ENCODE measurements around the gene CYB561D1. TPM values are rescaled to one million over a fixed set of nuclear protein-coding genes. Genes with fewer than 3 reads are reported as not detected.

Gene CYB561D1
- polyA plus RNA-seq, 1 donor (not counting 4 experiments of a cell fraction or from before 2014, with no cell fraction given): 4.9 TPM

DNA sequence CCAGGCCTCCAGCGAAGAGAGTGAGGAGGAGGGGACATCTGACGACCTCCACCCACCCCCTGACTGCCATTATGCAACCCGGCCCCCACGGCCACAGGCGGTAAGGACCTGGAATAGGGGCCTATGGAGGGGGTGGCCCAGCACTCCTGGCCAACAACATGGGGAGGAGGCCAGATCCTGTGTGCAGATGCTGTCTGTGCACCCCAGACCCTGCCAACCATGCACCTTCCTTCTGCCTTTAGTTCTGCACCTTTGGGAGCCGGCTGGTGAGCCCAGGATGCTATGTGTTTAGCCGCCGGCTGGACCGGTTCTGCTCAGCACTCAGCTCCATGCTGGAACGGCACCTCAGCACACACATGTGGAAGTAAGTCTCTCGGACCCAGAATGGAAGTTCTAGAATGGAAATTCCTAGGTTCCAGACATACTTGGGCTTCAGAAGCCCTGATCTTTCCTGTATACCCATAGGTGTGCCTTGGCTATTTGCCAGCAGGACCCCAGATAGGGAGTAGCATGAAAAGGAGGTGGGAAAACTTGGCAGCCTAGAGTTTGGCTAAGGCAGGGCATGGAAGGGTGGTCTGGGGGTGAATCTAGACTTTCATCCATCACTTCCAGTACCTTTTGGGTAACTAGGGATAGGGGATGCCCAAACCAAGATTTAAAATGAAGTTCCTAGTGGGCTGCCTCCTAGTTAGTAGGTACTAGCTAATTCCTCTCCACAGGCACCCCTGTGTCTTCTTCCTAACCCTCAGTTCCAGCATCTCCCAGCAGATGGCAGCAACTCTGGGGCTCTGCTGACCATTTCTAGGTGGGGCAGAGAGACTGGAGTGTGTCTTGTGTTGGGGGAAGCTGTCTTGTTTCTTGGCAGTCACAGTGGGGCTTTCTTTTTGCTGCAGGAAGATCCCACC lies 3.6 kb upstream of the CYB561D1 start:
- Histone ChIP-seq H3K9ac (ENCODE audit: control insufficient read depth, extremely low read depth, insufficient read depth, low read length) (no peak overlapping the region), H3K4me3 (ENCODE audit: control insufficient read depth in 2 of 3, extremely low read depth in 1 of 3, insufficient read depth in 2 of 3, low read depth in 1 of 3, low read length in 3 of 3) (no peak overlapping the region), H3K27me3 (ENCODE audit: control insufficient read depth, extremely low read depth, insufficient read depth, low read length) (no peaks in the 10 kb centered on the region), H3K4me1 (ENCODE audit: control insufficient read depth, extremely low read depth, insufficient read depth, low read length) (peaks cover 7% of the 10 kb centered on the region), H3K36me3 (ENCODE audit: control insufficient read depth in 2 of 2, extremely low read depth in 1 of 2, insufficient read depth in 2 of 2, low read length in 2 of 2) (peaks cover 8 to 13% of the 10 kb centered on the region in 2 experiments), H3K79me2 (ENCODE audit: control insufficient read depth, insufficient read depth, low read length) (peaks cover under 1% of the 10 kb centered on the region), H3K4me2 (ENCODE audit: control insufficient read depth, extremely low read depth, insufficient read depth, low read depth, low read length) (no peak overlapping the region), H4K20me1 (ENCODE audit: control insufficient read depth, extremely low read depth, insufficient read depth, low read length) (no peaks in the 10 kb centered on the region), H2AFZ (ENCODE audit: control insufficient read depth, low read length) (no peak overlapping the region), H3K27ac (ENCODE audit: control insufficient read depth, insufficient read depth, low read length) (no peak overlapping the region), H3K9me3 (ENCODE audit: control insufficient read depth, low read depth, low read length) (no peaks in the 10 kb centered on the region), H3K9me1 (ENCODE audit: control insufficient read depth, extremely low read depth, insufficient read depth, low read length) (no peaks in the 10 kb centered on the region)
- dilution Hi-C loops (cut with MboI; ENCODE audit: extremely low pct_ligation_motif_present, low sequenced_read_pairs): no loop called here
- no peak for TF ChIP-seq EZH2 (IDR thresholded peaks at IDR 0.05; ENCODE audit: low read length)
- TF ChIP-seq, protein P1, sequence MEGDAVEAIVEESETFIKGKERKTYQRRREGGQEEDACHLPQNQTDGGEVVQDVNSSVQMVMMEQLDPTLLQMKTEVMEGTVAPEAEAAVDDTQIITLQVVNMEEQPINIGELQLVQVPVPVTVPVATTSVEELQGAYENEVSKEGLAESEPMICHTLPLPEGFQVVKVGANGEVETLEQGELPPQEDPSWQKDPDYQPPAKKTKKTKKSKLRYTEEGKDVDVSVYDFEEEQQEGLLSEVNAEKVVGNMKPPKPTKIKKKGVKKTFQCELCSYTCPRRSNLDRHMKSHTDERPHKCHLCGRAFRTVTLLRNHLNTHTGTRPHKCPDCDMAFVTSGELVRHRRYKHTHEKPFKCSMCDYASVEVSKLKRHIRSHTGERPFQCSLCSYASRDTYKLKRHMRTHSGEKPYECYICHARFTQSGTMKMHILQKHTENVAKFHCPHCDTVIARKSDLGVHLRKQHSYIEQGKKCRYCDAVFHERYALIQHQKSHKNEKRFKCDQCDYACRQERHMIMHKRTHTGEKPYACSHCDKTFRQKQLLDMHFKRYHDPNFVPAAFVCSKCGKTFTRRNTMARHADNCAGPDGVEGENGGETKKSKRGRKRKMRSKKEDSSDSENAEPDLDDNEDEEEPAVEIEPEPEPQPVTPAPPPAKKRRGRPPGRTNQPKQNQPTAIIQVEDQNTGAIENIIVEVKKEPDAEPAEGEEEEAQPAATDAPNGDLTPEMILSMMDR (optimal IDR thresholded peaks at IDR 0.05 in 1 of 3, IDR thresholded peaks at IDR 0.05 in 1 of 3, conservative IDR thresholded peaks at IDR 0.05 in 1 of 3; ENCODE audit: extremely low read depth in 1 of 3, insufficient read depth in 2 of 3, low read length in 3 of 3): peak; percentile 81 to 90 (median 85)
- DNase-seq (ENCODE audit: low read depth, low spot score) (no peak), FAIRE-seq (peak; percentile 43)

DNA sequence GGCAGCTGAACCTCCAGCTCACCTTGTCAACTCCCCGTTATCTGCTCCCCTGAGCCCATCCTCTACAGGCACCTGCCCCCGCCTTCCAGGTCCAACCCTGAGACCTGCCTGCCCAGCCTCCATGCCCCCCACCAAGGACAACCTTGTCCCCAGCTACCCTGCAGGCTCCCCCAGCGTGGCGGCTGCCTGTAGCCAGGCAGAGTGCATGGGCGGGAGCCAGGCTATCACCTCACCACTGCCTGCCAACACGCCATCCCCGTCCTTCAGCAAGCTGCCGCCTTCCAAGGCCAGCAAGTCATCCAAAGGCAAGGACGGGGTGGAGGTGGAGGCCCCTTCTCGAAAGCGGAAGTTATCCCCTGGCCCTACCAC lies 3.0 kb upstream of the CYB561D1 start:
- H4K20me1 ChIP-seq (ENCODE audit: control insufficient read depth, extremely low read depth, insufficient read depth, low read length): no peaks in the 10 kb centered on the region
- no peak for FAIRE-seq
- no peak overlapping the region for H2AFZ ChIP-seq (ENCODE audit: control insufficient read depth, low read length)
- H3K4me2 ChIP-seq (ENCODE audit: control insufficient read depth, extremely low read depth, insufficient read depth, low read depth, low read length): no peak overlapping the region
- no peak overlapping the region for H3K4me3 ChIP-seq (ENCODE audit: control insufficient read depth in 2 of 3, extremely low read depth in 1 of 3, insufficient read depth in 2 of 3, low read depth in 1 of 3, low read length in 3 of 3)
- no peaks in the 10 kb centered on the region for H3K27me3 ChIP-seq (ENCODE audit: control insufficient read depth, extremely low read depth, insufficient read depth, low read length)
- no peak for DNase-seq (ENCODE audit: low read depth, low spot score)
- no peak overlapping the region for H3K27ac ChIP-seq (ENCODE audit: control insufficient read depth, insufficient read depth, low read length)
- dilution Hi-C loops (cut with MboI; ENCODE audit: extremely low pct_ligation_motif_present, low sequenced_read_pairs): no loop called here
- peaks cover 7% of the 10 kb centered on the region for H3K79me2 ChIP-seq (ENCODE audit: control insufficient read depth, insufficient read depth, low read length)
- H3K9me1 ChIP-seq (ENCODE audit: control insufficient read depth, extremely low read depth, insufficient read depth, low read length): no peaks in the 10 kb centered on the region
- peaks cover 7% of the 10 kb centered on the region for H3K4me1 ChIP-seq (ENCODE audit: control insufficient read depth, extremely low read depth, insufficient read depth, low read length)
- H3K36me3 ChIP-seq (ENCODE audit: control insufficient read depth in 2 of 2, extremely low read depth in 1 of 2, insufficient read depth in 2 of 2, low read length in 2 of 2): peaks cover 10 to 11% of the 10 kb centered on the region in 2 experiments
- H3K9me3 ChIP-seq (ENCODE audit: control insufficient read depth, low read depth, low read length): no peaks in the 10 kb centered on the region
- no peak overlapping the region for H3K9ac ChIP-seq (ENCODE audit: control insufficient read depth, extremely low read depth, insufficient read depth, low read length)
- TF ChIP-seq EZH2 (IDR thresholded peaks at IDR 0.05; ENCODE audit: low read length): no peak
- TF ChIP-seq, protein P1 (optimal IDR thresholded peaks at IDR 0.05 in 1 of 3, IDR thresholded peaks at IDR 0.05 in 1 of 3, conservative IDR thresholded peaks at IDR 0.05 in 1 of 3; ENCODE audit: extremely low read depth in 1 of 3, insufficient read depth in 2 of 3, low read length in 3 of 3): no peak

Measured in keratinocyte (primary cell).